Mesendoderm (in vitro differentiated cells): ENCODE data around the gene CPEB3.
A peak's percentile ranks its signal among the peaks of the same experiment; 100 is the strongest.

ENCODE experiments used
- DNase-seq: peaks from one replicate; pipeline ENCODE4 v3.0.0; 2013
- H2AK5ac ChIP-seq: 2 replicates; pipeline ENCODE4 v1.6.1; 2013; ENCODE audit warnings: low read length, inconsistent platforms
- H2BK120ac ChIP-seq: 2 replicates; pipeline ENCODE4 v1.6.1; 2013; ENCODE audit warnings: low read depth, mild to moderate bottlenecking, low read length, moderate library complexity, mixed read lengths
- H2BK15ac ChIP-seq: replicated peaks from 2 replicates; pipeline ENCODE4 v1.6.1; 2013; ENCODE audit warnings: low read depth, mild to moderate bottlenecking, moderate library complexity
- H2BK5ac ChIP-seq: 2 replicates; pipeline ENCODE4 v1.6.1; 2013; ENCODE audit warnings: low read length, inconsistent platforms
- H3K18ac ChIP-seq: 2 replicates; pipeline ENCODE4 v1.6.1; 2013; ENCODE audit warnings: mild to moderate bottlenecking, low read length, mixed read lengths
- H3K23ac ChIP-seq: one replicate; pipeline ENCODE4 v1.6.1; 2013; ENCODE audit warnings: low read length
- H3K27ac ChIP-seq: 2 replicates; pipeline ENCODE4 v1.5.1; 2013; ENCODE audit warnings: low read depth, mild to moderate bottlenecking, inconsistent platforms, low read length, moderate library complexity
- H3K27me3 ChIP-seq: 2 replicates; pipeline ENCODE4 v1.6.1; 2013; ENCODE audit warnings: low read length, control low read depth, mild to moderate bottlenecking, inconsistent platforms; ENCODE audit not compliant: insufficient read depth, poor library complexity
- H3K36me3 ChIP-seq: 2 replicates; pipeline ENCODE4 v1.6.1; 2013; ENCODE audit warnings: low read length, inconsistent platforms; ENCODE audit not compliant: control insufficient read depth, insufficient read depth
- H3K4ac ChIP-seq: one replicate; pipeline ENCODE4 v1.6.1; 2013; ENCODE audit warnings: low read depth, mild to moderate bottlenecking, low read length, moderate library complexity
- H3K4me1 ChIP-seq: 2 replicates; pipeline ENCODE4 v1.6.1; 2013; ENCODE audit warnings: low read depth, low read length, inconsistent platforms; ENCODE audit not compliant: control insufficient read depth
- H3K4me2 ChIP-seq: 2 replicates; pipeline ENCODE4 v1.6.1; 2013; ENCODE audit warnings: low read length
- H3K4me3 ChIP-seq: 2 replicates; pipeline ENCODE4 v1.5.1; 2013; ENCODE audit warnings: mild to moderate bottlenecking, low read length
- H3K56ac ChIP-seq: one replicate; pipeline ENCODE4 v1.6.1; 2013; ENCODE audit warnings: low read length
- H3K79me1 ChIP-seq: 2 replicates; pipeline ENCODE4 v1.6.1; 2013; ENCODE audit warnings: low read length, inconsistent platforms
- H3K79me2 ChIP-seq: 2 replicates; pipeline ENCODE4 v1.6.1; 2013; ENCODE audit warnings: mild to moderate bottlenecking, low read length; ENCODE audit not compliant: control insufficient read depth, insufficient read depth
- H3K9ac ChIP-seq: 2 replicates; pipeline ENCODE4 v1.6.1; 2013; ENCODE audit warnings: low read length, inconsistent platforms
- H4K5ac ChIP-seq: one replicate; pipeline ENCODE4 v1.6.1; 2013; ENCODE audit warnings: low read length
- H4K8ac ChIP-seq: one replicate; pipeline ENCODE4 v1.6.1; 2013; ENCODE audit warnings: low read depth, mild to moderate bottlenecking, control low read depth, low read length, moderate library complexity
- WGBS: extraction: QIAGEN DNeasy Blood & Tissue Kit; methylation state at CpG from one replicate; pipeline ENCODE4 v1.1.7; 2013; ENCODE audit warnings: low lambda C conversion rate, missing lambda C conversion rate; ENCODE audit not compliant: insufficient coverage; ENCODE audit errors: extremely low coverage; 5-methylcytosine and 5-hydroxymethylcytosine counted together

The CPEB3 gene

DNA sequence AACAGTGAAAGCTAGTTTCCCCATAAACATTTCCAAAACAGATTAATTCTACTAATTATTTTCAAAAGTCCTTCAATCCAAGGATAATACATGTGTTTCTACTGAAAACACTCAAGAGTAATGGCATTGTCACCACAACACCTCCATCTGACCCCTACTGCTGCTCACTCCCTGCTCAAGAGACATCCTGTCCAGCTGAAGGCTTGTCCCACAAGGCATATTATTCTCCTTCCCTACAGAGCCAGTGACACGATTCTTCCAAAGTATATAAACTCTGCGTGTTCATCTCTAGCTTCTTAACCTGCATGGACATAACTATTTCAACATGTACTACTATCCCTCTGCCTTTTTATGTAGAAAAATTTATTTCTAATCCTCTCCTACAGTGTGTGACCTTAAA is 182.1 kb downstream of the CPEB3 start:
- H2AK5ac ChIP-seq, result no peak overlapping the region
- no peaks in the 10 kb centered on the region for H3K79me2 ChIP-seq
- H3K23ac ChIP-seq, result no peak overlapping the region
- no peak overlapping the region for H3K4me3 ChIP-seq
- H4K5ac ChIP-seq, result no peak overlapping the region
- no peak for DNase-seq
- H4K8ac ChIP-seq, result no peak overlapping the region
- H3K27me3 ChIP-seq, result no peaks in the 10 kb centered on the region
- H3K4me2 ChIP-seq, result no peak overlapping the region
- no peak overlapping the region for H2BK5ac ChIP-seq
- no CpG with 5 or more reads among the region's 2 CpGs for WGBS
- H2BK15ac ChIP-seq, result no peak overlapping the region
- no peak overlapping the region for H3K9ac ChIP-seq
- H3K56ac ChIP-seq, result no peak overlapping the region
- H2BK120ac ChIP-seq, result no peak overlapping the region
- H3K79me1 ChIP-seq, result no peaks in the 10 kb centered on the region
- H3K27ac ChIP-seq, result no peak overlapping the region
- H3K4me1 ChIP-seq, result peaks cover 2% of the 10 kb centered on the region
- no peak overlapping the region for H3K4ac ChIP-seq
- H3K36me3 ChIP-seq, result no peaks in the 10 kb centered on the region
- H3K18ac ChIP-seq, result no peak overlapping the region

DNA sequence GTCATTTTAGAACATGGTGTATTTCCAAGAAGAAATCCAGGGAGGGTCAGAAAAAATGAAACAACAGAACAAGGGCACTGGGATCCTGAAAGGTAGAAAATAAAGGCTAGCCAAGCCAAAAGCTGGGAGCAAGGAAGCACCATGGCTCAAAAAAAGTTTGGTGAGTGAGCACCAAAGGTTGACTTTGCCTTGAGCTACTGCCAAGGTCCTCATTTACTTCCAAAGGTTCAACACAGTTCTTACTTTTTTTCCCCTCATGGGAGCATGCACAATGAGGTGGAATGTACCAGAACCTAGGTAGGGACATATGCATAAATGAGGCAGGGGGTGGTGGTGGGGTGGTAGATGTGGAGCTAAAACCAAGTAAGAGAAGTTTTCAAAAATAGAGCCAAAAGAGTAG is 182.8 kb downstream of the CPEB3 start:
- Histone ChIP-seq H2BK15ac (no peak overlapping the region), H3K79me1 (no peaks in the 10 kb centered on the region), H3K27me3 (no peaks in the 10 kb centered on the region), H3K56ac (no peak overlapping the region), H2BK5ac (no peak overlapping the region), H3K18ac (no peak overlapping the region), H3K79me2 (no peaks in the 10 kb centered on the region), H2AK5ac (no peak overlapping the region), H3K27ac (no peak overlapping the region), H3K23ac (peak overlapping the region; percentile 66), H3K4ac (no peak overlapping the region), H4K5ac (no peak overlapping the region), H3K9ac (no peak overlapping the region), H2BK120ac (no peak overlapping the region), H3K4me1 (peaks cover 2% of the 10 kb centered on the region), H3K36me3 (no peaks in the 10 kb centered on the region), H3K4me2 (no peak overlapping the region), H3K4me3 (no peak overlapping the region), H4K8ac (no peak overlapping the region)
- no peak for DNase-seq

- Histone ChIP-seq H2BK15ac (no peak overlapping the region), H3K79me1 (no peaks in the 10 kb centered on the region), H3K4me2 (no peak overlapping the region), H3K9ac (no peak overlapping the region), H4K8ac (no peak overlapping the region), H2BK120ac (no peak overlapping the region), H3K4me1 (no peaks in the 10 kb centered on the region), H3K27me3 (no peaks in the 10 kb centered on the region), H2BK5ac (no peak overlapping the region), H3K56ac (no peak overlapping the region), H3K23ac (no peak overlapping the region), H3K4me3 (no peak overlapping the region), H2AK5ac (no peak overlapping the region), H3K79me2 (no peaks in the 10 kb centered on the region), H3K18ac (no peak overlapping the region), H3K4ac (no peak overlapping the region), H3K36me3 (no peaks in the 10 kb centered on the region), H4K5ac (no peak overlapping the region), H3K27ac (no peak overlapping the region)
- no CpG with 5 or more reads among the region's 2 CpGs for WGBS
- no peak for DNase-seq
Measured at GRCh38 chr10:92103376-92104090, 187.3 kb downstream of the CPEB3 start.

DNA sequence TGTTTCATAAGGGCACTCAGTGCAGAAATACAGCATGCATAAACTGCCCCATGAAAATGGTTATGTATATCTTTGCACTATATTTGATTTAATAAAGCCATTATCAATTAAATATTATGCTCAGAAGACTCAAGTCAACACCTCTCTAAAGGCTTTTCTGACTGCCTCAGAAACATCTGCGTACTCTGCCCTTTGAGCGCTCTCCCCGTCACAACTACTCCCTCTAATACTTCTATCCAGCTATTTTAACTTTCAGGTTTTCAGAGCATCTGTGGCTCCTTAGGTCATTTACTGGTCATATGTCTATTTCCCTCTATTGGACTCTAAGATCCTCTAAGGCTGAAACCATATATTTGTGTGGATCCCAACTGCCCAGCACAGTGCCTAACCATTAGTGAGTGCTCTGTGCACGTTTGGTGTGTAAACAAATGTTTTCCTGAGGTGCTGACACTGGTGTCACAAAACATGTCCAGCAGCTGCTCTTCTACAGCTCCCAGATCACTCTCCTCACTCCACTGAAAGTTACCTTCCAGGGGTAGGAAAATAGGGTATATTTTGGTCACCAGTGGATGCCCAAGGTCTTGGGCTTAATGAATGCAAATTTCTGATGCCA is 188.2 kb downstream of the CPEB3 start:
- Histone ChIP-seq H4K5ac (no peak overlapping the region), H3K56ac (no peak overlapping the region), H3K79me1 (no peaks in the 10 kb centered on the region), H3K23ac (no peak overlapping the region), H3K18ac (no peak overlapping the region), H2AK5ac (no peak overlapping the region), H3K9ac (no peak overlapping the region), H3K27ac (no peak overlapping the region), H3K4me1 (no peaks in the 10 kb centered on the region), H2BK5ac (no peak overlapping the region), H3K27me3 (no peaks in the 10 kb centered on the region), H2BK15ac (no peak overlapping the region), H3K4ac (no peak overlapping the region), H3K79me2 (no peaks in the 10 kb centered on the region), H3K4me2 (no peak overlapping the region), H3K36me3 (no peaks in the 10 kb centered on the region), H4K8ac (no peak overlapping the region), H2BK120ac (no peak overlapping the region), H3K4me3 (no peak overlapping the region)
- WGBS, result no CpG with 5 or more reads among the region's 4 CpGs
- no peak for DNase-seq

DNA sequence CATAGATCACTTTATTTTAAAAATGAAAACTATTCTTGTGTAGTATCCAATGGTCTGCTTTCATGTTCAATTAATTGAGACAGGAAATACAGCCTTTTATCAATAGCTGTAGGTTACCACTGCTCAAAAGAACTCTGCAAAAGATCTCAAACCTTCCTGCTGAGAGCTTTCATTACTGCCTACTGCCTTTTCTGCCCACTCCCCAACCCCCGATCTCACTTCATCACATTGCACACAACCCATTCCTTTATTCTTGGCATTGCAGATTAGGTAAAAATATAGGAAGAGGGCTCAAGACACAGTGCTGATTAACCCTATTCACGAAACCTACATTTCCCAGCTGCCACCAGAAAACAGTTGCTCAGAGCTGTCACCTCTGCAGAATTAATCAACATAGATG is 195.9 kb downstream of the CPEB3 start:
- no peak for DNase-seq
- WGBS, result no CpG with 5 or more reads among the region's 2 CpGs
- no peaks in the 10 kb centered on the region for H3K4me1 ChIP-seq
- H3K4me2 ChIP-seq, result no peak overlapping the region
- H3K36me3 ChIP-seq, result no peaks in the 10 kb centered on the region
- no peak overlapping the region for H3K27ac ChIP-seq
- no peak overlapping the region for H3K18ac ChIP-seq
- H2AK5ac ChIP-seq, result no peak overlapping the region
- H4K8ac ChIP-seq, result no peak overlapping the region
- H4K5ac ChIP-seq, result no peak overlapping the region
- no peak overlapping the region for H2BK5ac ChIP-seq
- no peak overlapping the region for H2BK15ac ChIP-seq
- H3K56ac ChIP-seq, result no peak overlapping the region
- H3K23ac ChIP-seq, result no peak overlapping the region
- H2BK120ac ChIP-seq, result no peak overlapping the region
- no peak overlapping the region for H3K9ac ChIP-seq
- H3K79me1 ChIP-seq, result no peaks in the 10 kb centered on the region
- H3K27me3 ChIP-seq, result no peaks in the 10 kb centered on the region
- H3K79me2 ChIP-seq, result no peaks in the 10 kb centered on the region
- H3K4ac ChIP-seq, result no peak overlapping the region
- H3K4me3 ChIP-seq, result no peak overlapping the region

GRCh38 chr10:92091965-92092364 is 198.9 kb downstream of the CPEB3 start:
- Histone ChIP-seq H3K36me3 (no peaks in the 10 kb centered on the region), H3K79me2 (no peaks in the 10 kb centered on the region), H2AK5ac (no peak overlapping the region), H3K4me2 (no peak overlapping the region), H3K27me3 (no peaks in the 10 kb centered on the region), H3K4me1 (no peaks in the 10 kb centered on the region), H3K27ac (no peak overlapping the region), H3K23ac (no peak overlapping the region), H3K56ac (no peak overlapping the region), H2BK5ac (no peak overlapping the region), H4K8ac (no peak overlapping the region), H3K4ac (no peak overlapping the region), H3K4me3 (no peak overlapping the region), H3K9ac (no peak overlapping the region), H4K5ac (no peak overlapping the region), H2BK120ac (no peak overlapping the region), H3K79me1 (no peaks in the 10 kb centered on the region), H3K18ac (no peak overlapping the region), H2BK15ac (no peak overlapping the region)
- no CpG with 5 or more reads among the region's 2 CpGs for WGBS
- DNase-seq, result no peak
